SK-N-SH treated with all-trans-retinoic acid at 6 μM for 48 hours (cell line): ENCODE measurements around the gene SIPA1L2.

Source experiments
- ISL1 ChIP-seq: fragments of 250-450 bp; sonication (Bioruptor Pico); IDR thresholded peaks from 2 replicates; pipeline ENCODE4 v2.1.2; 2022; ENCODE audit warnings: mild to moderate bottlenecking, moderate library complexity
- RARB ChIP-seq: fragments of 250-450 bp; sonication (Bioruptor Pico); IDR thresholded peaks from 2 replicates; pipeline ENCODE4 v1.8.0; 2021; ENCODE audit warnings: mild to moderate bottlenecking, moderate library complexity
- SNAI2 ChIP-seq: fragments of 250-450 bp; sonication (Bioruptor Pico); IDR thresholded peaks from 2 replicates; pipeline ENCODE4 v1.5.0; 2020; ENCODE audit warnings: mild to moderate bottlenecking, moderate library complexity
- ZFP3 ChIP-seq: fragments of 250-450 bp; sonication (Bioruptor Pico); IDR thresholded peaks from 2 replicates; pipeline ENCODE4 v1.5.0; 2020; ENCODE audit warnings: mild to moderate bottlenecking, moderate library complexity
- ZFP30 ChIP-seq: fragments of 450-650 bp; formaldehyde crosslinking; IDR thresholded peaks from 2 replicates; pipeline ENCODE4 v1.5.0; 2022; ENCODE audit warnings: mild to moderate bottlenecking, moderate library complexity
- TF ChIP-seq, protein P1 (sequence below): fragments of 250-450 bp; sonication (Bioruptor Pico); IDR thresholded peaks from 2 replicates; pipeline ENCODE4 v1.5.1; 2020; ENCODE audit warnings: low read depth, mild to moderate bottlenecking, moderate library complexity
- TF ChIP-seq, protein P2 (sequence below): fragments of 250-450 bp; sonication (Bioruptor Pico); IDR thresholded peaks from 2 replicates; pipeline ENCODE4 v1.8.0; 2020; ENCODE audit warnings: mild to moderate bottlenecking, moderate library complexity, borderline replicate concordance
- TF ChIP-seq, protein P3 (sequence below): fragments of 250-450 bp; sonication (Bioruptor Pico); IDR thresholded peaks from 2 replicates; pipeline ENCODE4 v1.5.0; 2020; ENCODE audit warnings: mild to moderate bottlenecking, moderate library complexity

GRCh38 chr1:232629250-232630046 is 485 bp downstream of the SIPA1L2 start:
- TF ChIP-seq ZFP3 (CRISPR knock-in tag) = no peak
- TF ChIP-seq SNAI2 = no peak
- TF ChIP-seq ZFP30 (CRISPR knock-in tag) = no peak
- TF ChIP-seq RARB (CRISPR knock-in tag) = no peak
- TF ChIP-seq, protein P1, sequence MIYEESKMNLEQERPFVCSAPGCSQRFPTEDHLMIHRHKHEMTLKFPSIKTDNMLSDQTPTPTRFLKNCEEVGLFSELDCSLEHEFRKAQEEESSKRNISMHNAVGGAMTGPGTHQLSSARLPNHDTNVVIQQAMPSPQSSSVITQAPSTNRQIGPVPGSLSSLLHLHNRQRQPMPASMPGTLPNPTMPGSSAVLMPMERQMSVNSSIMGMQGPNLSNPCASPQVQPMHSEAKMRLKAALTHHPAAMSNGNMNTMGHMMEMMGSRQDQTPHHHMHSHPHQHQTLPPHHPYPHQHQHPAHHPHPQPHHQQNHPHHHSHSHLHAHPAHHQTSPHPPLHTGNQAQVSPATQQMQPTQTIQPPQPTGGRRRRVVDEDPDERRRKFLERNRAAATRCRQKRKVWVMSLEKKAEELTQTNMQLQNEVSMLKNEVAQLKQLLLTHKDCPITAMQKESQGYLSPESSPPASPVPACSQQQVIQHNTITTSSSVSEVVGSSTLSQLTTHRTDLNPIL (CRISPR knock-in tag) = no peak
- no peak for TF ChIP-seq ISL1 (CRISPR knock-in tag)
- TF ChIP-seq, protein P2, sequence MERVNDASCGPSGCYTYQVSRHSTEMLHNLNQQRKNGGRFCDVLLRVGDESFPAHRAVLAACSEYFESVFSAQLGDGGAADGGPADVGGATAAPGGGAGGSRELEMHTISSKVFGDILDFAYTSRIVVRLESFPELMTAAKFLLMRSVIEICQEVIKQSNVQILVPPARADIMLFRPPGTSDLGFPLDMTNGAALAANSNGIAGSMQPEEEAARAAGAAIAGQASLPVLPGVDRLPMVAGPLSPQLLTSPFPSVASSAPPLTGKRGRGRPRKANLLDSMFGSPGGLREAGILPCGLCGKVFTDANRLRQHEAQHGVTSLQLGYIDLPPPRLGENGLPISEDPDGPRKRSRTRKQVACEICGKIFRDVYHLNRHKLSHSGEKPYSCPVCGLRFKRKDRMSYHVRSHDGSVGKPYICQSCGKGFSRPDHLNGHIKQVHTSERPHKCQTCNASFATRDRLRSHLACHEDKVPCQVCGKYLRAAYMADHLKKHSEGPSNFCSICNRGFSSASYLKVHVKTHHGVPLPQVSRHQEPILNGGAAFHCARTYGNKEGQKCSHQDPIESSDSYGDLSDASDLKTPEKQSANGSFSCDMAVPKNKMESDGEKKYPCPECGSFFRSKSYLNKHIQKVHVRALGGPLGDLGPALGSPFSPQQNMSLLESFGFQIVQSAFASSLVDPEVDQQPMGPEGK = no peak
- TF ChIP-seq, protein P3, sequence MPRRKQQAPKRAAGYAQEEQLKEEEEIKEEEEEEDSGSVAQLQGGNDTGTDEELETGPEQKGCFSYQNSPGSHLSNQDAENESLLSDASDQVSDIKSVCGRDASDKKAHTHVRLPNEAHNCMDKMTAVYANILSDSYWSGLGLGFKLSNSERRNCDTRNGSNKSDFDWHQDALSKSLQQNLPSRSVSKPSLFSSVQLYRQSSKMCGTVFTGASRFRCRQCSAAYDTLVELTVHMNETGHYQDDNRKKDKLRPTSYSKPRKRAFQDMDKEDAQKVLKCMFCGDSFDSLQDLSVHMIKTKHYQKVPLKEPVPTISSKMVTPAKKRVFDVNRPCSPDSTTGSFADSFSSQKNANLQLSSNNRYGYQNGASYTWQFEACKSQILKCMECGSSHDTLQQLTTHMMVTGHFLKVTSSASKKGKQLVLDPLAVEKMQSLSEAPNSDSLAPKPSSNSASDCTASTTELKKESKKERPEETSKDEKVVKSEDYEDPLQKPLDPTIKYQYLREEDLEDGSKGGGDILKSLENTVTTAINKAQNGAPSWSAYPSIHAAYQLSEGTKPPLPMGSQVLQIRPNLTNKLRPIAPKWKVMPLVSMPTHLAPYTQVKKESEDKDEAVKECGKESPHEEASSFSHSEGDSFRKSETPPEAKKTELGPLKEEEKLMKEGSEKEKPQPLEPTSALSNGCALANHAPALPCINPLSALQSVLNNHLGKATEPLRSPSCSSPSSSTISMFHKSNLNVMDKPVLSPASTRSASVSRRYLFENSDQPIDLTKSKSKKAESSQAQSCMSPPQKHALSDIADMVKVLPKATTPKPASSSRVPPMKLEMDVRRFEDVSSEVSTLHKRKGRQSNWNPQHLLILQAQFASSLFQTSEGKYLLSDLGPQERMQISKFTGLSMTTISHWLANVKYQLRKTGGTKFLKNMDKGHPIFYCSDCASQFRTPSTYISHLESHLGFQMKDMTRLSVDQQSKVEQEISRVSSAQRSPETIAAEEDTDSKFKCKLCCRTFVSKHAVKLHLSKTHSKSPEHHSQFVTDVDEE (CRISPR knock-in tag) = no peak
